CD4-positive, alpha-beta T cell treated with Interleukin-4 for 4 hours (primary cell): ENCODE results near the gene STRIP1.
"Not testable (repeated sequence)": the region's sequence is repeated elsewhere in the genome, so short reads cannot be mapped to it uniquely, and the experiment has no call there.

Experiments
- DNase-seq: peaks from one replicate; pipeline ENCODE4 v3.0.0-alpha.2; 2020

Gene STRIP1

GRCh38 chr1:110070282-110070669 lies 35.9 kb downstream of the STRIP1 start:
- DNase-seq: no peak

GRCh38 chr1:110070671-110071242 lies 36.3 kb downstream of the STRIP1 start, which contains the start of gene ALX3:
Gene ALX3 (minus strand): TSS chr1:110070672. CDS start chr1:110070612, 60 bp downstream.
- DNase-seq: no peak

- DNase-seq: no peak
These were observed 39.7 kb downstream of the STRIP1 start for GRCh38 chr1:110074166-110074565.

- DNase-seq: no peak
These were observed 42.5 kb downstream of the STRIP1 start for GRCh38 chr1:110076789-110077500.

GRCh38 chr1:110079995-110080394 lies 45.6 kb downstream of the STRIP1 start:
- not testable (repeated sequence) for DNase-seq

GRCh38 chr1:110081061-110081460 lies 46.6 kb downstream of the STRIP1 start:
- no peak for DNase-seq

GRCh38 chr1:110082477-110082876 lies 48.1 kb downstream of the STRIP1 start:
- no peak for DNase-seq

GRCh38 chr1:110083061-110083865 lies 48.8 kb downstream of the STRIP1 start:
- no peak for DNase-seq

GRCh38 chr1:110083866-110084226 lies 49.4 kb downstream of the STRIP1 start:
- DNase-seq: no peak

- no peak for DNase-seq
These were observed 50.0 kb downstream of the STRIP1 start for GRCh38 chr1:110084227-110085078.

- no peak for DNase-seq
These were observed 51.2 kb downstream of the STRIP1 start for GRCh38 chr1:110085671-110086070.

- DNase-seq: no peak
These were observed 52.5 kb downstream of the STRIP1 start for GRCh38 chr1:110086961-110087360.

- peak; percentile 47 for DNase-seq
These were observed 53.7 kb downstream of the STRIP1 start for GRCh38 chr1:110087812-110088738.

GRCh38 chr1:110088739-110089316 lies 54.4 kb downstream of the STRIP1 start:
- no peak for DNase-seq

- DNase-seq: no peak
These were observed 55.3 kb downstream of the STRIP1 start for GRCh38 chr1:110089561-110090275.

- no peak for DNase-seq
These were observed 57.0 kb downstream of the STRIP1 start for GRCh38 chr1:110091381-110091780.

GRCh38 chr1:110091791-110092190 lies 57.4 kb downstream of the STRIP1 start:
- no peak for DNase-seq

- DNase-seq: no peak
These were observed 58.6 kb downstream of the STRIP1 start for GRCh38 chr1:110092991-110093390.

- no peak for DNase-seq
These were observed 60.7 kb downstream of the STRIP1 start for GRCh38 chr1:110094931-110095654.
